Fibroblast of the aortic adventitia (primary cell): ENCODE results near the gene RAPGEF4. TPM values are rescaled to one million over a fixed set of nuclear protein-coding genes. Genes with fewer than 3 reads are reported as not detected.
A peak's percentile ranks its signal among the peaks of the same experiment; 100 is the strongest.

Experiments used
- DNase-seq: peaks from one replicate; pipeline ENCODE4 v3.0.0-alpha.2; 2010; ENCODE audit warnings: low read depth
- H3K4me3 ChIP-seq: 2 replicates; pipeline ENCODE4 v1.5.1; 2011; ENCODE audit warnings: low read depth, mild to moderate bottlenecking, control low read depth, low read length, moderate library complexity
- total RNA-seq: library from RNA; depleted of rRNA; stranded (reverse); fragments of >200 nt; gene quantifications from 2 replicates; pipeline ENCODE4 v1.2.3, GENCODE V29; 2012; ENCODE audit warnings: low replicate concordance
- TF ChIP-seq, protein P1 (sequence below): IDR thresholded peaks from 2 replicates; pipeline ENCODE4 v1.5.1; 2011; ENCODE audit warnings: mild to moderate bottlenecking, low read length, control low read depth, inconsistent platforms; ENCODE audit not compliant: insufficient read depth

The RAPGEF4 gene
- total RNA-seq, 1 donor = 1.3 TPM

- TF ChIP-seq, protein P1, sequence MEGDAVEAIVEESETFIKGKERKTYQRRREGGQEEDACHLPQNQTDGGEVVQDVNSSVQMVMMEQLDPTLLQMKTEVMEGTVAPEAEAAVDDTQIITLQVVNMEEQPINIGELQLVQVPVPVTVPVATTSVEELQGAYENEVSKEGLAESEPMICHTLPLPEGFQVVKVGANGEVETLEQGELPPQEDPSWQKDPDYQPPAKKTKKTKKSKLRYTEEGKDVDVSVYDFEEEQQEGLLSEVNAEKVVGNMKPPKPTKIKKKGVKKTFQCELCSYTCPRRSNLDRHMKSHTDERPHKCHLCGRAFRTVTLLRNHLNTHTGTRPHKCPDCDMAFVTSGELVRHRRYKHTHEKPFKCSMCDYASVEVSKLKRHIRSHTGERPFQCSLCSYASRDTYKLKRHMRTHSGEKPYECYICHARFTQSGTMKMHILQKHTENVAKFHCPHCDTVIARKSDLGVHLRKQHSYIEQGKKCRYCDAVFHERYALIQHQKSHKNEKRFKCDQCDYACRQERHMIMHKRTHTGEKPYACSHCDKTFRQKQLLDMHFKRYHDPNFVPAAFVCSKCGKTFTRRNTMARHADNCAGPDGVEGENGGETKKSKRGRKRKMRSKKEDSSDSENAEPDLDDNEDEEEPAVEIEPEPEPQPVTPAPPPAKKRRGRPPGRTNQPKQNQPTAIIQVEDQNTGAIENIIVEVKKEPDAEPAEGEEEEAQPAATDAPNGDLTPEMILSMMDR = no peak
- no peak overlapping the region for H3K4me3 ChIP-seq
- DNase-seq = no peak
These were observed 9.9 kb upstream of the RAPGEF4 start for GRCh38 chr2:172725746-172726145.

DNA sequence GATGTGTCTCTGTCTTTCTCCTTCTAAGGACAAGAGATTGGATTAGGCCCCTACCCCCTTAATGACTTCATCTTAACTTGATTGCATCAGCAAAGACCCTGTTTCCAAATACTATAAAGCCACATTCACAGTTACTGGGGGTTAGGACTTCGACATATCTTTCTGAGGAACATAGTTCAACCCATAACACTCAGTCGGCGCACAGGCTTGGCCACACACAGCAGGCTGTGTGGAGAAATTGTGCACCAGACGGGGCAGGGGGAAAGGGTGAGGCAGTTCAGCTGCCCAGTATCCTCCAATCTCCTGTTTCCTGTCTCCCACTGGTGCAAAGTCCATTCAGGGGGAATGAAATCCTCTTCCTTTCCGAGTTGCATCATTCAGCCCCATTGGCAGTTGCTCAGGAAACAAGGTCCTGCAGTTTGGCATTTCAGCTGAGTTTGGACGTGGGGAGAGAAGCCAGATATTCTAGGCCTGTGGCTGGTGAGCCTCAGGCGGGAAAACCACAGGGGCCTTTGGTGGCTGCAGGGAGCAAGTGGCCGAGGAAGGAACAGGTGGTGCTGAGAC, 9.4 kb upstream of the RAPGEF4 start:
- H3K4me3 ChIP-seq = no peak overlapping the region
- DNase-seq = peak; percentile 27
- TF ChIP-seq, protein P1 = no peak

DNA sequence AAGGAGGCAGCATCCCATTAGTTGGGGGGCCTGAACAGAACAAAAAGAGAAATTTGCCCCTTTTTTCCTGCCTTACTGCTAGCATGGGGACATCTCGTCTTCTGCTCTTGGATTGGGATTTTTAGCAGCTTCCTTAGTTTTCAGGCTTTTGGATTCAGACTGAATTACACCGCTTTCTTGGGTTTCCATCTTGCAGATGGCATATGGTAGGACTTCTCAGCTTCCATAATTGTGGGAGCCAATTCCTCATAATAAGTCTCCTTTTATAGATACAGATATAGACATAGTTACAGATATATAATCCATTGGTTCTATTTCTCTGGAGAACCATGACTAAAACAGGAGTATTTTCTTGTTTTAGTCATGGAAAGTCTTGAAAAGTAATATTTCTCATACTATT, 5.2 kb upstream of the RAPGEF4 start:
- TF ChIP-seq, protein P1 = no peak
- H3K4me3 ChIP-seq = no peak overlapping the region
- no peak for DNase-seq

DNA sequence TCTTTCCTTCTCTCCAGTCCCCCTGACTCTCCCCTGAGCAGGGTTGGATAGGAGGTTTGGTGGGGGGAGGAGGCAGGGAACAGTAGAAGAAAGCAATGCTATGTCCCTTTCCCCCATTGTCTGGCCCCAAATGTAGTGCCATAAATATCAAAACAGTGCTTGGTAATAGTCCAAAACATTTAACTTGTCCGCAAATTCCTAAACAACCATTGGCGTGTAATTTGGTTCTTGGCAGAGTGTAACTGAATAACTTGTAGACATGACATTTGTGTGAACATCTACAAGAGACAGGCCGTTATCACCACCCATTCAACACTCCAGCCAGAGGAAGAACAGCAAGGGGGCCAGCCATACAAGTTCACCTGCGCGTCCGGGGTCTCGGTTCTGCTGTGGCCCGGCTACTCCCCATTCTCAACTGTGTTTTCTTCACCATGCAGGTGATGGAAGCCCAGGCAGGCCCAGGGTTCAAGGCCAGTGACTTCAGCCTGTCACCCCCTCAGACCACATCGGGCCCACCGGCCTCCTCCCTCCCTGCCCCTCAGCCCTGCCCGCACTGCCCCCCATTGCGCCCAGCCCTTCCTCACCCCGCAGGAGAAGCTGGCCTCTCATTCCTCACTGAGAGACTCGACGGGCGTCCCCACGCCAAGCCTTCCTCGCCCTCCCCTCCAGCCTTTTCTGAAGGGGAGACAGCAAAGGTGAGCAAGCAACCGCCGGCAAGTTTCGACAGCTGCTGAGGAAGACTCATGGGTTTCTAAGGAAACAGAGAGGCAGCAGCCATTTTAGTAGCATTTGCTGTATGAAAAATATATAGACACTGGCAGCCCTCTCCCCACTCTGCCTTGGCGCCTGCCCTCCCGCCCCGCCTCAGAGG, 699 bp upstream of the RAPGEF4 start:
- no peak overlapping the region for H3K4me3 ChIP-seq
- TF ChIP-seq, protein P1 = no peak
- DNase-seq = no peak

GRCh38 chr2:172736424-172737174, 954 bp downstream of the RAPGEF4 start:
- no peak overlapping the region for H3K4me3 ChIP-seq
- TF ChIP-seq, protein P1 = no peak
- no peak for DNase-seq

GRCh38 chr2:172739661-172740266, 4.1 kb downstream of the RAPGEF4 start:
- no peak overlapping the region for H3K4me3 ChIP-seq
- TF ChIP-seq, protein P1 = no peak
- DNase-seq = no peak
